ENCODE data around the gene PIEZO2.

Gene PIEZO2

GRCh38 chr18:10770264-10770663 lies 379.1 kb downstream of the PIEZO2 start:
- DNase-seq, result no peak

DNA sequence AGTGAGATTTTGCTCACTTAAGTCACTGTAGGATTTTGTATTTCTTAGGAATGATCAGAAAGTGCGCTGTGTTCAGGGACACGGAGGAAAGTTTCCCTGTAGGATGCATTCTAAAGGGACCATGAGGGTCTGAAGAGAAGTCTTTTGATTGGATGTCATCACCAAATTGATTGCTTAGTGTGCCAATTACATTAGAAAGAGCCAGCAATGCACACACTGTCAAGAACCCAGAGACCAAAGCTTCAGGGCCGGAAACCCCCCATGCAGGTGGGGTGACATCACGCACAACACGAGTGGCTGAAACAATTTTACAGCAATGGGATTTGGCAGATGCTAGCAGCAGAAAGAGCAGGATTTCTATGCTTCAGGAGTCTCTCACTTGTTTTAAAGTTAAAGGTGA lies 381.1 kb downstream of the PIEZO2 start:
- no peak for DNase-seq

DNA sequence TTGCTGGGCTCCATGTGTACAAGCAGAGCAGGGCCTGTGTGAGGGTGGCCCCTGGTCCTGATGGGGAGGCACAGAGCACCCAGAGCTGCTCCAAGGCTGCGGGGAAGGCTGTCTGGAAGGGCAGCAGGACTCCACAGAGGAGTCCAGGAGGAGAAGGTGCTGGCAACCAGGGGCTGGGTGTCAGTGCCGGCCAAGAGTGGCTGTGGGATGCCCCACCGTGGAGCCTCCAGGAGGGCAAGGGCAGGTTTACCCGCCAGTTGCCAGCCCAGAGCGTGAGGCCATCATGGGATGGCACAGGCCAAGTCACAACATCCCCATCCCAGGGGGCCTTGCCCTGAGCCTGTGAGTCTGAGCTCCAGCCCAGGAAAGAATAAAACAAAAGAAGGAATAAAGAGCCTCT lies 381.7 kb downstream of the PIEZO2 start:
- no peak for DNase-seq

DNA sequence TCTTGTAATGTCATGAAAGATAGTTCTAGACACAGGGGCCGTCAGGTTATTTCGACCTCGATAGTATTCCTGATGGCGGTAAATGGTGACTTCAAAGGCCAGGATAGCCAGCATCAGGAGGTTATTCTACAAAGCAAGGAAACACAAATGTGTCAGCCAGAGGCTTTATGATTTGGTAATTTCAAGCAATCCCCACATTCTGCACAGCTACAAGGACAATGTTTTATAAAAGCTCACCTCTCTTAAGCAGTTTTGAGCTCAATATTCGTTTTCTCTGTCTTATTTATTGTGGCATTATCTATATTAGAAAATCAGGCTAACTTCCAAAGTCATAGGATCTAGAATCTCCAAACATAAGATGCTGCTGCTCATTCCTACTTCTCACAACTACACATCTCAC lies 388.4 kb downstream of the PIEZO2 start:
- DNase-seq, result no peak

- no peak for DNase-seq
These were observed 390.1 kb downstream of the PIEZO2 start for GRCh38 chr18:10759241-10759640.

DNA sequence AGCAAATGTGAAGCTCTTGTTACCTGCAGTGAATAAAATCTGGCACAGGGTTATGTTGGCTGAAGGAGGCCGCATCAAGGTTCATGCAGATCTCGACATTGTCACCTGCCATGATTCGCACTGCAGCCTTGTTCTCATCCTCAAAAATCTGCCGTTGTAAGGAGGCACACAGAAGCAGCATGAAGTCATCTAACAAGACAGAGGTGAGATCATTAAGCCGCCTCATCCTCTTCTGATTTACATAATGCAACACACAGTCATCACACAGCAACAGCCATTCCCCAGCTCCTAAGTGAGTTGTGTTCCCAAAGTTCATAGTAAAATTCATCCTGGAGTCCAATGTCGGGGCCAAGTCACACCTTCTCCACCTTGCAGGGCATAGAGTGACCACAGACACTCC lies 391.4 kb downstream of the PIEZO2 start:
- DNase-seq, result no peak

DNA sequence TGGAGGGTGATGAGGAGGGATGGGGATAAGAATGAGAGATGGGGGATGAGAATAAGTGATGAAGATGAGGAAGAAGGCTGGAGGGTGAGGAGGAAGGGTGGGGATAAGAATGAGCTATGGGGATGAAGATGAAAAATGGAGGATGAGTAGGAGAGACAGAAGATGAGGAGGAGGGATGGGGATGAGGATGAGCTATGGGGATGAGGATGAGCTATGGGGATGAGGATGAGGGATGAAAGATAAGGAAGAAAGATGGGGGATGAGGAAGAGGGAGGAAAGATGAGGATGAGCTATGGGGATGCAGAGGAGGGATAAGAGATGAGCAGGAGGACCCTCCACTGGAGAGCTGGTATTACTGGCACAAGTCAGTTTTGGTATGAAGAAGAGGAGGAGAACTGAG lies 392.0 kb downstream of the PIEZO2 start:
- no peak for DNase-seq

- no peak for DNase-seq
These were observed 393.5 kb downstream of the PIEZO2 start for GRCh38 chr18:10755855-10756254.

DNA sequence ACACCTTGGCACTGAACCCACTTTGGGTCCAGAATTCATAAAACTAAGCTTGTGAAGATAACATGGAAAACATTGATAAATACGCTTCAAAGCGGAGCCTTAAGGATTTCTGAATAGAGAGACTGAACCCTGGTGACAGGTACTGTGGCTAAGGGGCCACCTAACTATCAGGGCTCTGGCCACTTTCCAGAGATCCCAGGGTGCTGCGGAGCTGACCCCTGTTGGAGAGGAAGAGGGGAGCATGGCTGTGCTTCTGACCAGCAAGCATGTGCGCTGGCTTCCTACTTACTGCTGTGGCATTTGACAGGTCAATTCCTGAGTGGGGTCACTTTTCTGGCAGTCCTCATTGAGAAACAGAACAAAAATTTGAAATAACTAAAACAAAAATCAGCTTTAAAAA lies 395.2 kb downstream of the PIEZO2 start:
- no peak for DNase-seq

DNA sequence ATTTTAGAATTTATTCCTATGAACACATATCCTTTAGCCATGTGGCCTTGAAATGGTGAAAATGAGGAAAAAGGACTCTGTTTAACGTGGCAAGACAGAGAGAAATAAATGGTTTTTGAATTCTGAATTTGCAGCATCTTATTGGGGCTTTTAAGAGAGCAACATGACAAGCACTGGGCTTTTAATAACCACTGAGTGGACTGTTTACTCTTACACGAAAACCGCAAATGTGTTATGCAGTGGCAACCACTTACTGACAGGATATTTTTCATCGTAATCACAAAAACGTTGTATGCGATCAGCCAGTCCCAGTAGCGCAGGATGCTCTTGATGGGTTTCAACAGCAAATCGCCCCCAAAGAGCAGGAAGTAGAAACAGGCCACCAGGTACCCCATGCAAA lies 397.0 kb downstream of the PIEZO2 start:
- no peak for DNase-seq

DNA sequence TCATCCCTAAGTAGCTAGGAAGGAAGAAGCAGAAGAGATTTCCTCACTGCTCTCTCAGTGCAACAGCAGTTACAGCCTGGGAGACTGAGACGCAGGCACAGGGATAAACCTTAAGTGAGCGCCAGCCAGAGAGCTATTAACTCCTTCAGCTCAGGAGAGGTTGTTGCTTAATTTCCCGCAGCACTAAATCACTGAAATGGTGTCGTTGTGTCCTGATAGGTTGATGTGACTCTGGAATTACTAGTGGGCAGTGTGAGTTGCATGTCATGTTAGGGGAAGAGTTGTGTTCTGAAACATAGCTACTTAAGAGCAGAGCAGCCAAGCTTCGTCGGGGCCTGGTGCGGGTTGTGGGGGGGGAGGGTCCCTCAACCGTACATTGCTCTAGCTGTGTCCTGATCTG lies 397.7 kb downstream of the PIEZO2 start:
- no peak for DNase-seq

- DNase-seq, result no peak
These were observed 399.0 kb downstream of the PIEZO2 start for GRCh38 chr18:10750191-10751035.

DNA sequence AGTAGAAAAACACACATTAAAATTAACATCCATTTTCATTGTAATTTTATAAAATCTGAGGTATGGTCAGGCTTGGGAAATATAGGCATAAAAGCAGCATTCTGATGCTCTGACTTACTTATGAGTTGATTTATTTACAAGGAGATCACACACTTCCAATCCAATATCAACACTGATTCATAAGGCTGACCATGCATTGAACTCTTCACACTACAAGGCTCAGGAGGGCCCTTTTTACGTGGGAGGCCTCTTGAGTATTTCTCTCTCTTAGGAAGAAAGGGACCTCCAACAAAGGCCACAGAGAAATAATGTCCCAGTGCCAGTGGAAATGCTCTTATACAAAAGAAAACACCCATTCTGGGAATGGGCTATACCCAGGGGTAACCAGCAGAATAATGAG lies 400.7 kb downstream of the PIEZO2 start:
- DNase-seq, result no peak

DNA sequence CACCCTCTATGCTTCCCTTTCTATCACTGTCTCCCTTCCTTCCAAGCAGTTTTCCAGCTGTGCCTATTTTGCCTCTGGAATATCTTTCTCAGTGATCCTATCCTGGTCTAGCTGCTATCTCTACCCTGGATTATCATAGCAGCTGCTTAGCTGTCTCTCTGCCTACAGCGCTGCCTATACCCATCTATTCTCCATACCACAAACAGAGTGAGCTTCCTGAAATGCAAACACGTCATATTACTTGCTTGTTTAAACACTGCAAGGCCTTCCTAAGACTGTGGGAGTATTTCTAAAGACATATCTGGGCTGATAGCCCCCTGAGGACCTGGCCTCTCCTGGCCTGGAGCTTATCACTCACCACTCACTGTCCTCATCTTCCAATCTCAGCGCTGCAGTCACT lies 403.4 kb downstream of the PIEZO2 start:
- DNase-seq, result no peak

GRCh38 chr18:10745219-10745618 lies 404.1 kb downstream of the PIEZO2 start:
- no peak for DNase-seq

GRCh38 chr18:10743766-10744165 lies 405.6 kb downstream of the PIEZO2 start:
- DNase-seq, result peak in 1 of 2 donors; percentile 45

DNA sequence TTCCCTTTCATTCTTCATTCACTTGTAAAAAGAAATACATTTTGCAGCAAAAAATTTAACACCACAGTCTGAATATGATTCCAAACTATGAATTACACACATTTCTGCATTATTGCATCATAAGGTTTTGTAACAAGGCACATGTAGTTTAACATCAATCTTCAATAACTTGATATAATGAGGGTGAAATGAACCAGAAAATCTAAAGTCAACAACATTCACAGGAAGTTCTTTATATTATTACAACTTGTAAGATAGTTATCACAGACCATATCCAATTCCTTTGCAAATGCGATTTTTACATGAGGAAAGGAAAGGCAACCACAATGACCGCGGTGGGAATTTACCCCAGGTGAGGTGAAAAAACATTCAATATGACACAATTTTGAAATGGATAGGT lies 410.2 kb downstream of the PIEZO2 start:
- DNase-seq, result no peak

DNA sequence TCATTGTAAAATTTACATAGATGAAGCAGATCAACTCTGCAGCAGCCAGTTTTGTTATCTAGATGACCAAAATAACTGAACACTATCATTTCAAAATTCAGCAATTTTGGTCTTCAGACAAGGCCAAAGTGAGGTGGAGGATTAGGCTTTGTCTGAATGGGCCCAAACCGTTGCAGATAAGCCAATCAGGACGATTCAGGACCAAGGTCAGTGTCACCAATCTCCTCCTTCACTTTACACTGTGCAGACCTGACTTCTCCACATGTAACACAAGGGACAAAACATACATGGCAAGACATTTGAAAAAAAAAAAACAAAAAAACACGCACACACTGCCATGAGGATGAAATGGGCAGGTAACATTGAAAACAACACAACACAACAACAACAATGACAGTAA lies 412.4 kb downstream of the PIEZO2 start:
- no peak for DNase-seq

- DNase-seq, result no peak
These were observed 416.4 kb downstream of the PIEZO2 start for GRCh38 chr18:10732990-10733389.

DNA sequence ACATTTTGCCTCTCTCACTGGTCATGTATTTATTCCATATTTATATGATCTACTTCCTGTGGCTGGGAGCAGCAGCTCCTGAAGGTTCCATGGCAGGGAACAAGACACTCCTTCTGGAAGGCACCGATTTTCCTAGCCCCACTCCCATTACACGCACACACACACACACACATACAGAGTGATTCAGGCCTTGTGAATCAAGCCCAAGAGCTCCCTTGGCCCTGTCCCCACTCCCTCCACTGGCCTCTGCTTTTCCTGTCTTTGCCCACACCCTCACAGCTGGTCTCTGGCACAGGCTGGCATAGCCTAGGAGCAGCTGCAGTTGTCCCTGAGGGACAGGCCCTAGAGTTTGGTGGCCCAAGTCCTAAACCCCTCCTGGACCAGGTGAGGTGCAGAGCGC lies 421.9 kb downstream of the PIEZO2 start:
- no peak for DNase-seq

- no peak for DNase-seq
These were observed 422.9 kb downstream of the PIEZO2 start for GRCh38 chr18:10726198-10727068.

GRCh38 chr18:10724666-10725065 lies 424.7 kb downstream of the PIEZO2 start:
- no peak for DNase-seq

- DNase-seq, result no peak
These were observed 425.9 kb downstream of the PIEZO2 start for GRCh38 chr18:10723496-10723895.

DNA sequence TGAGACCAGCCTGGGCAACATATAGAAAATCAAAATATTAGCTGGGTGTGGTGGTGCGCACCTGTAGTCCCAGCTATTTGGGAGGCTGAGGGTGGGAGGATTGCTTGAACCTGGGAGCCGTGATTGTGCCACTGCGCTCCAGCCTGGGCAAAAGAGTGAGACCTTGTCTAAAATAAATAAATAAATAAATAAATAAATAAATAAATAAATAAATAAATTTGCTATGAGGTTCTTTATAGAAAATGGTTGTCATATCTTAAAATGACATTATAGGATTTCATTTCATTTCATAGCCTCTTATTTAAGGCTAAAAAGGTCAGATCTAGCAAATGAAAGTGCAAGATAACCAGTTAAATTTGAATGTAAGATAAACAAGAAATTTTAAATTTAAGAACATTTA lies 430.6 kb downstream of the PIEZO2 start:
- DNase-seq, result no peak
